ENCODE measurements around the gene ATXN2. TPM values are rescaled to one million over a fixed set of nuclear protein-coding genes. Genes with fewer than 3 reads are reported as not detected.
"Not testable (repeated sequence)": the region's sequence is repeated elsewhere in the genome, so short reads cannot be mapped to it uniquely, and the experiment has no call there.

ATXN2 gene
- polyA plus RNA-seq, 1 donor = 54.3 TPM

GRCh38 chr12:111586986-111587385, 12.1 kb downstream of the ATXN2 start:
- H3K36me3 ChIP-seq (ENCODE audit: control insufficient read depth, insufficient read depth, low read length) = no peaks in the 10 kb centered on the region
- DNase-seq = no peak
- no peaks in the 10 kb centered on the region for H3K27me3 ChIP-seq (ENCODE audit: control insufficient read depth, insufficient read depth, low read length)
- no peak overlapping the region for H3K27ac ChIP-seq (ENCODE audit: low read length)
- no peak overlapping the region for H3K4me3 ChIP-seq (ENCODE audit: low read length)
- WGBS (ENCODE audit: insufficient coverage, low lambda C conversion rate) = 69% methylated on average over 3 of the region's 4 CpGs
- H3K4me1 ChIP-seq (ENCODE audit: control insufficient read depth, insufficient read depth, low read length) = no peaks in the 10 kb centered on the region
- no peaks in the 10 kb centered on the region for H3K9me3 ChIP-seq (ENCODE audit: control insufficient read depth, low read depth, low read length)

- Histone ChIP-seq H3K4me3 (ENCODE audit: low read length) (no peak overlapping the region), H3K4me1 (ENCODE audit: control insufficient read depth, insufficient read depth, low read length) (no peaks in the 10 kb centered on the region), H3K36me3 (ENCODE audit: control insufficient read depth, insufficient read depth, low read length) (peaks cover 4% of the 10 kb centered on the region), H3K27ac (ENCODE audit: low read length) (no peak overlapping the region), H3K27me3 (ENCODE audit: control insufficient read depth, insufficient read depth, low read length) (no peaks in the 10 kb centered on the region), H3K9me3 (ENCODE audit: control insufficient read depth, low read depth, low read length) (no peaks in the 10 kb centered on the region)
- no CpG with 5 or more reads among the region's 5 CpGs for WGBS (ENCODE audit: insufficient coverage, low lambda C conversion rate)
- DNase-seq = no peak
Observed at GRCh38 chr12:111585690-111586089, 13.4 kb downstream of the ATXN2 start.

- no peak overlapping the region for H3K4me3 ChIP-seq (ENCODE audit: low read length)
- H3K27ac ChIP-seq (ENCODE audit: low read length) = no peak overlapping the region
- H3K36me3 ChIP-seq (ENCODE audit: control insufficient read depth, insufficient read depth, low read length) = peaks cover 4% of the 10 kb centered on the region
- no peaks in the 10 kb centered on the region for H3K9me3 ChIP-seq (ENCODE audit: control insufficient read depth, low read depth, low read length)
- H3K27me3 ChIP-seq (ENCODE audit: control insufficient read depth, insufficient read depth, low read length) = no peaks in the 10 kb centered on the region
- no peaks in the 10 kb centered on the region for H3K4me1 ChIP-seq (ENCODE audit: control insufficient read depth, insufficient read depth, low read length)
- no peak for DNase-seq
- WGBS (ENCODE audit: insufficient coverage, low lambda C conversion rate) = no CpG with 5 or more reads among the region's 4 CpGs
Observed at GRCh38 chr12:111584959-111585358, 14.2 kb downstream of the ATXN2 start.

GRCh38 chr12:111583506-111583905, 15.6 kb downstream of the ATXN2 start:
- no CpG with 5 or more reads among the region's 6 CpGs for WGBS (ENCODE audit: insufficient coverage, low lambda C conversion rate)

DNA sequence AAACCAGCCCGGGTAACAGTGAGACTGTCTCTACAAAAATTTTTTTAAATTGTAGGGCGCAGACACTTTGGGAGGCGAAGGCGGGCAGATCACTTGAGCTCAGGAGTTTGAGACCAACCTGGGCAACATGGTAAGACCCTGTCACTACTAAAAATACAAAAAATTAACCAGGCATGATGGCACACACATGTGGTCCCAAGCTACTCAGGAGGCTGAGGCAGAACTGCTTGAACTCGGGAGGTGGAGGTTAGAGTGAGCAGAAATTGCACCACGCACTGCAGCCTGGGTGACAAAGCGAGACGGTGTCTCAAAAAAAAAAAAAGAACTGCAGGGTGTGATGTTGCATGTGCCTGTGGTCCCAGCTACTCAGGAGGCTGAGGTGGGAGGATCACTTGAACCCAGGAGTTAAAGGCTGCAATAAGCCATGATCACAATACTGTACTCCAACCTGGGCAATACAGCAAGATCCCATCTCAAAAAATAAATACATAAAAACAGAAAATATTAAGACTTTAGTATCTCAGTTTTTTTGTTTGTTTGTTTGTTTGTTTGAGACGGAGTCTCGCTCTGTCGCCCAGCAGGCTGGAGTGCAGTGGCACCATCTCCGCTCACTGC, 16.9 kb downstream of the ATXN2 start:
- WGBS (ENCODE audit: insufficient coverage, low lambda C conversion rate) = 100% methylated on average over 1 of the region's 12 CpGs
- Histone ChIP-seq H3K4me1 (ENCODE audit: control insufficient read depth, insufficient read depth, low read length) (no peaks in the 10 kb centered on the region), H3K4me3 (ENCODE audit: low read length) (no peak overlapping the region), H3K9me3 (ENCODE audit: control insufficient read depth, low read depth, low read length) (no peaks in the 10 kb centered on the region), H3K27ac (ENCODE audit: low read length) (no peak overlapping the region), H3K36me3 (ENCODE audit: control insufficient read depth, insufficient read depth, low read length) (peaks cover 6% of the 10 kb centered on the region), H3K27me3 (ENCODE audit: control insufficient read depth, insufficient read depth, low read length) (no peaks in the 10 kb centered on the region)
- DNase-seq = no peak

More at GRCh38 chr12:111583506-111583905, 15.6 kb downstream of the ATXN2 start:
- H3K9me3 ChIP-seq (ENCODE audit: control insufficient read depth, low read depth, low read length); H3K27ac ChIP-seq (ENCODE audit: low read length); H3K36me3 ChIP-seq (ENCODE audit: control insufficient read depth, insufficient read depth, low read length); H3K4me3 ChIP-seq (ENCODE audit: low read length); DNase-seq; H3K4me1 ChIP-seq (ENCODE audit: control insufficient read depth, insufficient read depth, low read length); H3K27me3 ChIP-seq (ENCODE audit: control insufficient read depth, insufficient read depth, low read length): not testable (repeated sequence)

DNA sequence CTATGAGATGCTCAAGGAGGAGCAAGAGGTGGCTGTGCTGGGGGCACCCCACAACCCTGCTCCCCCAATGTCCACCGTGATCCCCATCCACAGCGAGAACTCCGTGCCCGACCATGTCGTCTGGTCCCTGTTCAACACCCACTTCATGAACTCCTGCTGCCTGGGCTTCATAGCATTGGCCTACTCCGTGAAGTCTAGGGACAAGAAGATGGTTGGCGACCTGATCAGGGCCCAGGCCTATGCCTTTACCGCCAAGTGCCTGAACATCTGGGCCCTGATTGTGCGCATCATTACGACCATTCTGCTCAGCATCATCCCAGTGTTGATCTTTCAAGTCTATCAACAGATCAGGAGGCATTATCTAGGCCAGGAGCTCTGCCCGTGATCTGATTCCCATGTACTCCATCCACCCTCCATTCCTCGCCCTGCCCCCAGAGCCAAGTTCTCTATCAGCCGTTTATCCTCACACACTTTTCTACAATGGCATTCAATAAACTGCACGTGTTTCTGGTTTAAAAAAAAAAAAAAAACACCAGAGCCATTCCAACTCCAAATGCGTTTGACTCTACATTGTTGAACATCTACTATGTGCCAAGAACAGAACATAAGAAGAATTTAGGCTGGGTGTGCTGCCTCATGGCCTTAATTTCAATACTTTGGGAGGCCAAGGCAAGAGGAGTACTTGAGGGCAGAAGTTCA, 17.5 kb downstream of the ATXN2 start:
- Histone ChIP-seq H3K27me3 (ENCODE audit: control insufficient read depth, insufficient read depth, low read length) (no peaks in the 10 kb centered on the region), H3K36me3 (ENCODE audit: control insufficient read depth, insufficient read depth, low read length) (peaks cover 6% of the 10 kb centered on the region), H3K4me1 (ENCODE audit: control insufficient read depth, insufficient read depth, low read length) (no peaks in the 10 kb centered on the region), H3K27ac (ENCODE audit: low read length) (no peak overlapping the region), H3K9me3 (ENCODE audit: control insufficient read depth, low read depth, low read length) (no peaks in the 10 kb centered on the region), H3K4me3 (ENCODE audit: low read length) (no peak overlapping the region)
- no peak for DNase-seq
- 60% methylated on average over 1 of the region's 15 CpGs for WGBS (ENCODE audit: insufficient coverage, low lambda C conversion rate)

DNA sequence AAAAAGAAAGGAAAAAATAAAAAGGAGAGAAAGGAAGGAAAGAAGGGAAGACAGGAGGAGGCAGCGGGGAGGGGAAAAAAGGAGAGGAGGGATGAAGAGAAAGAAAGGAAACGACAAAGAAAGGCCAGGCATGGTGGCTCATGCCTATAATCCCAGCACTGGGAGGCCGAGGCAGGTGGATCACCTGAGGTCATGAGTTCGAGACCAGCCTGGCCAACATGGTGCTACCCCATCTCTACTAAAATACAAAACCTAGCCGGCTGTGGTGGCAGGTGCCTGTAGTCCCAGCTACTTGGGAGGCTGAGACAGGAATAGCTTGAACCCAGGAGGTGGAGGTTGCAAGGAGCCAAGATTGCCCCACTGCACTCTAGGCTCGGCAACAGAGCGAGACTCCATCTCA, 18.4 kb downstream of the ATXN2 start:
- Histone ChIP-seq H3K4me1 (ENCODE audit: control insufficient read depth, insufficient read depth, low read length) (no peaks in the 10 kb centered on the region), H3K9me3 (ENCODE audit: control insufficient read depth, low read depth, low read length) (no peaks in the 10 kb centered on the region), H3K27ac (ENCODE audit: low read length) (no peak overlapping the region), H3K4me3 (ENCODE audit: low read length) (no peak overlapping the region), H3K27me3 (ENCODE audit: control insufficient read depth, insufficient read depth, low read length) (no peaks in the 10 kb centered on the region), H3K36me3 (ENCODE audit: control insufficient read depth, insufficient read depth, low read length) (peaks cover 8% of the 10 kb centered on the region)
- DNase-seq = no peak
- 100% methylated on average over 1 of the region's 7 CpGs for WGBS (ENCODE audit: insufficient coverage, low lambda C conversion rate)

- Histone ChIP-seq H3K9me3 (ENCODE audit: control insufficient read depth, low read depth, low read length) (no peaks in the 10 kb centered on the region), H3K36me3 (ENCODE audit: control insufficient read depth, insufficient read depth, low read length) (peaks cover 8% of the 10 kb centered on the region), H3K27me3 (ENCODE audit: control insufficient read depth, insufficient read depth, low read length) (no peaks in the 10 kb centered on the region), H3K4me1 (ENCODE audit: control insufficient read depth, insufficient read depth, low read length) (no peaks in the 10 kb centered on the region), H3K4me3 (ENCODE audit: low read length) (no peak overlapping the region), H3K27ac (ENCODE audit: low read length) (no peak overlapping the region)
- no CpG with 5 or more reads among the region's 3 CpGs for WGBS (ENCODE audit: insufficient coverage, low lambda C conversion rate)
- no peak for DNase-seq
Observed at GRCh38 chr12:111580119-111580425, 19.0 kb downstream of the ATXN2 start.

GRCh38 chr12:111578971-111579340, 20.2 kb downstream of the ATXN2 start:
- Histone ChIP-seq H3K9me3 (ENCODE audit: control insufficient read depth, low read depth, low read length) (no peaks in the 10 kb centered on the region), H3K27me3 (ENCODE audit: control insufficient read depth, insufficient read depth, low read length) (no peaks in the 10 kb centered on the region), H3K4me3 (ENCODE audit: low read length) (no peak overlapping the region), H3K36me3 (ENCODE audit: control insufficient read depth, insufficient read depth, low read length) (peaks cover 8% of the 10 kb centered on the region), H3K27ac (ENCODE audit: low read length) (no peak overlapping the region), H3K4me1 (ENCODE audit: control insufficient read depth, insufficient read depth, low read length) (no peaks in the 10 kb centered on the region)
- WGBS (ENCODE audit: insufficient coverage, low lambda C conversion rate) = no CpG with 5 or more reads among the region's 2 CpGs
- no peak for DNase-seq

DNA sequence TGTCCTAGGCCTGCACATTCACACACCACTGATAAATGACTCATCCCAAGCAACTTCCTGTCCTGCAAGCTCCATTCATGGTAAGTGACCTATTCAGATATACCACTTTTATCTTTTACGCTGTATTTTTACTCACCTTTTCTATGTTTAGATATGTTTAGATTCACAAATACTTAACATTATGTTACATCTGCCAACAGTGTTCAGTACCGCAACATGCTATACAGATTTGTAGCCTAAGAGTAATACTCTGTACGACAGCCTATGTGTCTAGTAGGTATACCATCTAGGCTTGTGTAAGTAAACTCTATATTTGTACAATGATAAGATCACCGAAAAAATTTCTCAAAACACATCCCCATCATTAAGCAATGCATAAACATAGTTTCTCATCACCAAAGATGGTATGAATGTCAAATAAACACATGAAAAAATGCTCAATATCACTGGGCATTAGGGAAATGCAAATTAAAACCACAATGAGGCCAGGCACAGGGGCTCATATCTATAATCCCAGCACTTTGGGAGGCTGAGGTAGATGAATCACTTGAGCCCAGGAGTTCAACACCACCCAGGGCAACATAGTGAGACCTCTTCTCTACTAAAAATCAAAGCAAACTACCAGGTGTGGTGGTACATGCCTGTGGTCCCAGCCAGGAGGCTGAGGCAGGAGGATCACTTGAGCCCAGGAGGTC, 20.7 kb downstream of the ATXN2 start:
- Histone ChIP-seq H3K9me3 (ENCODE audit: control insufficient read depth, low read depth, low read length) (no peaks in the 10 kb centered on the region), H3K27me3 (ENCODE audit: control insufficient read depth, insufficient read depth, low read length) (no peaks in the 10 kb centered on the region), H3K36me3 (ENCODE audit: control insufficient read depth, insufficient read depth, low read length) (peaks cover 8% of the 10 kb centered on the region), H3K4me1 (ENCODE audit: control insufficient read depth, insufficient read depth, low read length) (no peaks in the 10 kb centered on the region), H3K27ac (ENCODE audit: low read length) (no peak overlapping the region), H3K4me3 (ENCODE audit: low read length) (no peak overlapping the region)
- no peak for DNase-seq
- WGBS (ENCODE audit: insufficient coverage, low lambda C conversion rate) = 83% methylated on average over 1 of the region's 4 CpGs
